ENCODE results near the gene YIPF1.
A peak's percentile ranks its signal among the peaks of the same experiment; 100 is the strongest.
"Not testable (repeated sequence)": the region's sequence is repeated elsewhere in the genome, so short reads cannot be mapped to it uniquely, and the experiment has no call there.

Gene YIPF1

GRCh38 chr1:53837646-53837923 is 52.0 kb downstream of the YIPF1 start:
- DNase-seq: peak; percentile 70

GRCh38 chr1:53835491-53835890 is 54.1 kb downstream of the YIPF1 start:
- DNase-seq: no peak

- DNase-seq: no peak
Observed at GRCh38 chr1:53834776-53835175, 54.8 kb downstream of the YIPF1 start.

- DNase-seq: no peak
Observed at GRCh38 chr1:53833393-53833792, 56.2 kb downstream of the YIPF1 start.

- peak; percentile 22 for DNase-seq
Observed at GRCh38 chr1:53826367-53826766, 63.2 kb downstream of the YIPF1 start.

- no peak for DNase-seq
Observed at GRCh38 chr1:53825306-53825705, 64.3 kb downstream of the YIPF1 start.

GRCh38 chr1:53822931-53823330 is 66.7 kb downstream of the YIPF1 start:
- no peak for DNase-seq

- DNase-seq: peak; percentile 33
Observed at GRCh38 chr1:53821380-53821779, 68.2 kb downstream of the YIPF1 start.

- DNase-seq: no peak
Observed at GRCh38 chr1:53819387-53819786, 70.2 kb downstream of the YIPF1 start.

GRCh38 chr1:53816584-53816983 is 73.0 kb downstream of the YIPF1 start:
- DNase-seq: not testable (repeated sequence)

- not testable (repeated sequence) for DNase-seq
Observed at GRCh38 chr1:53815484-53815883, 74.1 kb downstream of the YIPF1 start.

GRCh38 chr1:53811414-53811851 is 78.2 kb downstream of the YIPF1 start:
- peak; percentile 65 for DNase-seq

- no peak for DNase-seq
Observed at GRCh38 chr1:53810497-53810896, 79.1 kb downstream of the YIPF1 start.

- DNase-seq: no peak
Observed at GRCh38 chr1:53810007-53810406, 79.6 kb downstream of the YIPF1 start.

- DNase-seq: no peak
Observed at GRCh38 chr1:53807916-53808315, 81.7 kb downstream of the YIPF1 start.

- no peak for DNase-seq
Observed at GRCh38 chr1:53804791-53805505, 84.6 kb downstream of the YIPF1 start.

- no peak for DNase-seq
Observed at GRCh38 chr1:53804181-53804580, 85.4 kb downstream of the YIPF1 start.

Measured in DMS53 (cell line).